H1 (cell line): ENCODE measurements around the gene EFEMP1. TPM values are rescaled to one million over a fixed set of nuclear protein-coding genes. Genes with fewer than 3 reads are reported as not detected.
A peak's percentile ranks its signal among the peaks of the same experiment; 100 is the strongest.
"Not testable (repeated sequence)": the region's sequence is repeated elsewhere in the genome, so short reads cannot be mapped to it uniquely, and the experiment has no call there.

ENCODE experiments used
- CTCF ChIA-PET: fragments of 300-600 bp; sonication (Branson Sonifier 250); formaldehyde crosslinking; loops from one replicate; lab custom pipeline; 2021; ENCODE audit not compliant: partially characterized antibody; lab: Charles Lee
- POLR2A ChIA-PET: fragments of 300-600 bp; sonication (Branson Sonifier 250); formaldehyde crosslinking; loops from one replicate; lab custom pipeline; 2021; ENCODE audit warnings: inconsistent platforms; ENCODE audit not compliant: partially characterized antibody; lab: Charles Lee
- DNase-seq, 2 experiments: peaks; one replicate each; pipeline versions ENCODE4 v3.0.0 to v3.0.0-alpha.2; 2010 to 2022; ENCODE audit warnings: low spot score in 2 of 2, low read depth in 1 of 2, mixed read lengths in 1 of 2
- FAIRE-seq: peaks from 2 replicates; lab custom pipeline; 2011; peaks lifted over from hg19 to GRCh38; lab: Jason Lieb, UNC
- H2AFZ ChIP-seq: 2 replicates; pipeline ENCODE4 v1.8.1; 2012; ENCODE audit warnings: low read length, inconsistent platforms
- H2AK5ac ChIP-seq: 2 replicates; pipeline ENCODE4 v1.6.1; 2013; ENCODE audit warnings: low read depth, low read length
- H2BK120ac ChIP-seq: replicated peaks from 2 replicates; pipeline ENCODE3; 2013; ENCODE audit warnings: low read depth, low read length, inconsistent platforms
- H2BK12ac ChIP-seq: 2 replicates; pipeline ENCODE4 v1.6.1; 2013; ENCODE audit warnings: low read depth, low read length
- H2BK15ac ChIP-seq: 2 replicates; pipeline ENCODE4 v1.6.1; 2013; ENCODE audit warnings: low read length
- H2BK20ac ChIP-seq: 2 replicates; pipeline ENCODE4 v1.6.1; 2013; ENCODE audit warnings: low read length
- H2BK5ac ChIP-seq: 2 replicates; pipeline ENCODE4 v1.6.1; 2013; ENCODE audit warnings: low read depth, low read length
- H3K14ac ChIP-seq: 2 replicates; pipeline ENCODE4 v1.6.1; 2013; ENCODE audit warnings: inconsistent platforms; ENCODE audit not compliant: insufficient read length
- H3K18ac ChIP-seq: 2 replicates; pipeline ENCODE4 v1.6.1; 2013; ENCODE audit warnings: low read length; ENCODE audit errors: extremely low read depth
- H3K23ac ChIP-seq: 2 replicates; pipeline ENCODE4 v1.6.1; 2013; ENCODE audit warnings: inconsistent platforms; ENCODE audit not compliant: insufficient read length
- H3K23me2 ChIP-seq: 2 replicates; pipeline ENCODE4 v1.6.1; 2013; ENCODE audit warnings: low read depth, low read length
- H3K27ac ChIP-seq: 2 replicates; pipeline ENCODE4 v1.6.1; 2011; ENCODE audit warnings: low read depth, low read length, inconsistent platforms
- H3K27me3 ChIP-seq, 4 experiments: replicated peaks in 1 of 4; 1 replicate in 1 of 4; 2 replicates in 3 of 4; pipeline versions ENCODE4 v1.6.1 to v1.8.1; 2011 to 2013; ENCODE audit warnings: low read length in 3 of 4, mild to moderate bottlenecking in 3 of 4, inconsistent platforms in 2 of 4, mixed read lengths in 2 of 4, moderate library complexity in 1 of 4; ENCODE audit not compliant: control insufficient read depth in 3 of 4, insufficient read depth in 3 of 4; ENCODE audit errors: extremely low read depth in 1 of 4
- H3K36me3 ChIP-seq, 4 experiments: 2 replicates each; pipeline versions ENCODE4 v1.6.1 to v1.8.1; 2011 to 2013; ENCODE audit warnings: mild to moderate bottlenecking in 4 of 4, low read length in 3 of 4, moderate library complexity in 2 of 4, control low read depth in 1 of 4, inconsistent platforms in 1 of 4; ENCODE audit not compliant: insufficient read depth in 4 of 4, control insufficient read depth in 2 of 4
- H3K4ac ChIP-seq: replicated peaks from 2 replicates; pipeline ENCODE3; 2013; ENCODE audit warnings: low read length, low read depth, mixed read lengths, inconsistent platforms; ENCODE audit not compliant: insufficient read length
- H3K4me1 ChIP-seq, 4 experiments: replicated peaks in 1 of 4; 1 replicate in 1 of 4; 2 replicates in 3 of 4; pipeline versions ENCODE4 v1.6.1 to v1.8.1; 2011 to 2013; ENCODE audit warnings: low read length in 3 of 4, inconsistent platforms in 2 of 4, mixed read lengths in 1 of 4; ENCODE audit not compliant: insufficient read depth in 4 of 4, control insufficient read depth in 3 of 4
- H3K4me2 ChIP-seq, 2 experiments: 2 replicates each; pipeline versions ENCODE4 v1.6.1 to v1.8.1; 2011 to 2013; ENCODE audit warnings: low read depth in 2 of 2, low read length in 2 of 2, control low read depth in 1 of 2, inconsistent platforms in 1 of 2, mild to moderate bottlenecking in 1 of 2; ENCODE audit not compliant: insufficient read depth in 1 of 2
- H3K4me3 ChIP-seq, 4 experiments: fragments of 200-600, 300-600 bp in 1 of 4; sonication (generic), shearing (Covaris generic), sonication (Bioruptor Twin) in 1 of 4; 2 replicates each; pipeline versions ENCODE4 v1.5.1 to v1.8.1; 2011 to 2016; ENCODE audit warnings: low read length in 4 of 4, low read depth in 3 of 4, control low read depth in 2 of 4, inconsistent platforms in 2 of 4, mild to moderate bottlenecking in 2 of 4, mixed read lengths in 1 of 4, moderate library complexity in 1 of 4; ENCODE audit not compliant: insufficient read depth in 2 of 4; ENCODE audit errors: extremely low read depth in 1 of 4
- H3K56ac ChIP-seq: replicated peaks from 2 replicates; pipeline ENCODE3; 2013; ENCODE audit warnings: low read depth, mild to moderate bottlenecking, mixed read lengths, low read length, inconsistent platforms; ENCODE audit not compliant: insufficient read length
- H3K79me1 ChIP-seq: 2 replicates; pipeline ENCODE4 v1.6.1; 2013; ENCODE audit warnings: low read depth, low read length, control low read depth
- H3K79me2 ChIP-seq, 2 experiments: 2 replicates each; pipeline versions ENCODE4 v1.6.1 to v1.8.1; 2012 to 2013; ENCODE audit warnings: low read length in 2 of 2, mild to moderate bottlenecking in 2 of 2, inconsistent platforms in 1 of 2; ENCODE audit not compliant: insufficient read depth in 2 of 2, control insufficient read depth in 1 of 2
- H3K9ac ChIP-seq, 4 experiments: replicated peaks in 1 of 4; 1 replicate in 1 of 4; 2 replicates in 3 of 4; pipeline versions ENCODE4 v1.6.1 to v1.8.1; 2011 to 2013; ENCODE audit warnings: low read depth in 3 of 4, low read length in 3 of 4, control low read depth in 2 of 4, mild to moderate bottlenecking in 2 of 4, moderate library complexity in 2 of 4, inconsistent platforms in 1 of 4; ENCODE audit errors: extremely low read depth in 1 of 4
- H3K9me3 ChIP-seq, 2 experiments: 2 replicates each; pipeline versions ENCODE4 v1.6.1 to v1.8.1; 2012 to 2013; ENCODE audit warnings: mild to moderate bottlenecking in 2 of 2, moderate library complexity in 2 of 2, control low read depth in 1 of 2, inconsistent platforms in 1 of 2, low read depth in 1 of 2, low read length in 1 of 2, mixed read lengths in 1 of 2; ENCODE audit not compliant: insufficient read depth in 2 of 2
- H4K20me1 ChIP-seq, 2 experiments: replicated peaks in 1 of 2; 2 replicates each; pipeline versions ENCODE3 to v1.8.1; 2011 to 2013; ENCODE audit warnings: inconsistent platforms in 2 of 2, low read length in 2 of 2, mild to moderate bottlenecking in 1 of 2; ENCODE audit not compliant: insufficient read depth in 2 of 2, control insufficient read depth in 1 of 2
- H4K5ac ChIP-seq: 2 replicates; pipeline ENCODE4 v1.6.1; 2013; ENCODE audit warnings: low read length, low read depth, mixed read lengths, inconsistent platforms; ENCODE audit not compliant: insufficient read length
- H4K8ac ChIP-seq: 2 replicates; pipeline ENCODE4 v1.8.0; 2013; ENCODE audit warnings: mild to moderate bottlenecking, moderate library complexity, low read length, inconsistent platforms; ENCODE audit not compliant: insufficient read depth; ENCODE audit errors: extremely low read depth
- H4K91ac ChIP-seq: replicated peaks from 2 replicates; pipeline ENCODE3; 2013; ENCODE audit warnings: low read length, mixed read lengths, inconsistent platforms; ENCODE audit not compliant: insufficient read length
- BACH1 ChIP-seq: IDR thresholded peaks from 2 replicates; pipeline ENCODE4 v1.6.1; 2012; ENCODE audit warnings: low read length, improper control_type of control experiment
- WGBS, 2 experiments: shearing (Covaris generic) in 1 of 2; methylation state at CpG; one replicate each; pipeline versions ENCODE4 v1.1.6 to v1.1.7; 2013 to 2015; ENCODE audit warnings: low lambda C conversion rate in 2 of 2, mixed read lengths in 2 of 2, inconsistent platforms in 1 of 2, low coverage in 1 of 2, missing lambda C conversion rate in 1 of 2; ENCODE audit not compliant: insufficient replicate concordance in 2 of 2, insufficient coverage in 1 of 2, insufficient read length in 1 of 2; ENCODE audit errors: extremely low coverage in 1 of 2, missing lambda C conversion rate in 1 of 2; 5-methylcytosine and 5-hydroxymethylcytosine counted together
- polyA plus RNA-seq, 7 experiments: library from polyadenylated mRNA; depleted of rRNA in 3 of 7; stranded (reverse) in 5 of 7; unstranded in 2 of 7; fragments of >200 nt in 5 of 7; fragments of 200-250 nt in 2 of 7; gene quantifications; 1 replicate in 5 of 7; 2 replicates in 1 of 7; 4 replicates in 1 of 7; pipeline versions ENCODE4 v1.2.1 to v1.2.3, GENCODE V29; 2011 to 2013; ENCODE audit warnings: missing spikeins in 2 of 7, mixed read lengths in 2 of 7
- total RNA-seq: library from RNA; stranded (reverse); fragmentation: NEBNext Ultra II Directional; extraction: Animal tissue kit (Norgen Biotek cat#: 25700); gene quantifications from 2 replicates; pipeline ENCODE4 v1.2.1, GENCODE V29; 2021

EFEMP1 gene
- total and polyA plus RNA-seq, 2 of the 8 experiments (the other 6 are each of a cell fraction or from before 2014, with no cell fraction given), result 15.5 to 19.7 TPM

DNA sequence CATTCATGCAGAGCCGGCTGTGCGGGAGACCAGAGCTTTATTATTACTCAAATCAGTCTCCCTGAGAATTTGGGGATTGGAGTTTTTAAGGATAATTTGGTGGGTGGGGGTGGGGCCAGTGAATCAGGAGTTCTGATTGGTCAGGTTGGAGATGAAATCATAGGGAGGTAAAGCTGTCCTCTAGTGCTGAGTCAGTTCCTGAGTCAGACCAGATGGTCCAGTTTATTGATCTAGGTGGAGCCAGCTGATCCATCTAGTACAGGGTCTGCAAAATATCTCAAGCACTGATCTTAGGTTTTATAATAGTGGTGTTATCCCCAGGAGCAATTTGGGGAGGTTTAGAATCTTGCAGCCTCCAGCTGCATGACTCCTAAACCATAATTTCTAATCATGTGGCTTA, 96.2 kb downstream of the EFEMP1 start:
- H2BK12ac ChIP-seq, H2AFZ ChIP-seq, H3K23me2 ChIP-seq, H4K5ac ChIP-seq, DNase-seq, H3K79me1 ChIP-seq, H2BK20ac ChIP-seq, H3K14ac ChIP-seq, H4K91ac ChIP-seq, H2BK5ac ChIP-seq, H3K18ac ChIP-seq, H3K79me2 ChIP-seq, H2AK5ac ChIP-seq, FAIRE-seq, H3K4me2 ChIP-seq, H3K23ac ChIP-seq, H3K4me3 ChIP-seq, H3K4me1 ChIP-seq, H4K20me1 ChIP-seq, H3K9ac ChIP-seq, H2BK120ac ChIP-seq, H4K8ac ChIP-seq, POLR2A ChIA-PET, H2BK15ac ChIP-seq, H3K36me3 ChIP-seq, H3K56ac ChIP-seq, H3K27ac ChIP-seq, H3K9me3 ChIP-seq, H3K4ac ChIP-seq, H3K27me3 ChIP-seq: not testable (repeated sequence)
- CTCF ChIA-PET, result interaction anchor here (0.7 to 1.7 kb wide), 2 partner anchors 9 to 56 kb away, joined by 3 to 5 read pairs; no protein-coding TSS in a partner anchor
- WGBS, 2 experiments, result 79% methylated on average over 2 of the region's 2 CpGs; no CpG with 5 or more reads in 1 of the 2 experiments
- peak; percentile 55; the same call in 1 of the 2 replicates for TF ChIP-seq BACH1
